Tibial nerve (tissue), 3 donors: ENCODE data around the gene FBN1.

Experiments used
- POLR2A ChIP-seq, 2 donors: fragments of 450-650 bp; IDR thresholded peaks; one replicate each; pipeline ENCODE4 v1.6.1; 2017; ENCODE audit warnings: antibody characterized with exemption in 2 of 2, mild to moderate bottlenecking in 2 of 2, moderate library complexity in 2 of 2
- TF ChIP-seq, protein P1 (sequence below), 5 experiments: fragments of 200-600 bp in 3 of 5; fragments of 450-650 bp in 2 of 5; sonication (generic) in 3 of 5; IDR thresholded peaks; one replicate each; pipeline ENCODE4 v1.5.1; 2016 to 2019; ENCODE audit warnings: antibody characterized with exemption in 5 of 5, mild to moderate bottlenecking in 3 of 5, moderate library complexity in 2 of 5

GRCh38 chr15:48556159-48556897 lies 89.2 kb downstream of the FBN1 start:
- TF ChIP-seq, protein P1, sequence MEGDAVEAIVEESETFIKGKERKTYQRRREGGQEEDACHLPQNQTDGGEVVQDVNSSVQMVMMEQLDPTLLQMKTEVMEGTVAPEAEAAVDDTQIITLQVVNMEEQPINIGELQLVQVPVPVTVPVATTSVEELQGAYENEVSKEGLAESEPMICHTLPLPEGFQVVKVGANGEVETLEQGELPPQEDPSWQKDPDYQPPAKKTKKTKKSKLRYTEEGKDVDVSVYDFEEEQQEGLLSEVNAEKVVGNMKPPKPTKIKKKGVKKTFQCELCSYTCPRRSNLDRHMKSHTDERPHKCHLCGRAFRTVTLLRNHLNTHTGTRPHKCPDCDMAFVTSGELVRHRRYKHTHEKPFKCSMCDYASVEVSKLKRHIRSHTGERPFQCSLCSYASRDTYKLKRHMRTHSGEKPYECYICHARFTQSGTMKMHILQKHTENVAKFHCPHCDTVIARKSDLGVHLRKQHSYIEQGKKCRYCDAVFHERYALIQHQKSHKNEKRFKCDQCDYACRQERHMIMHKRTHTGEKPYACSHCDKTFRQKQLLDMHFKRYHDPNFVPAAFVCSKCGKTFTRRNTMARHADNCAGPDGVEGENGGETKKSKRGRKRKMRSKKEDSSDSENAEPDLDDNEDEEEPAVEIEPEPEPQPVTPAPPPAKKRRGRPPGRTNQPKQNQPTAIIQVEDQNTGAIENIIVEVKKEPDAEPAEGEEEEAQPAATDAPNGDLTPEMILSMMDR (IDR thresholded peaks at IDR 0.05), result no peak
- TF ChIP-seq POLR2A (IDR thresholded peaks at IDR 0.05), result no peak
